Calu3 (cell line): ENCODE data around the gene DRC7. TPM values are rescaled to one million over a fixed set of nuclear protein-coding genes. Genes with fewer than 3 reads are reported as not detected.
A peak's percentile ranks its signal among the peaks of the same experiment; 100 is the strongest.

Source experiments
- BruUV-seq: library from RNA; stranded (reverse); fragments of 400-500 nt; replicated peaks from 2 replicates; lab custom pipeline; 2021; lab: Mats Ljungman, UMichigan
- CTCF ChIA-PET: fragments of 300-600 bp; sonication (Branson Sonifier 250); formaldehyde crosslinking; loops from one replicate; lab custom pipeline; 2022; ENCODE audit warnings: antibody characterized with exemption; lab: Charles Lee
- DNase-seq: peaks from one replicate; pipeline ENCODE4 v3.0.0; 2022
- H3K27ac Mint-ChIP-seq: one replicate; pipeline ENCODE4 v1.8.0; 2022; ENCODE audit warnings: mixed read lengths; ENCODE audit not compliant: unreplicated experiment
- H3K27me3 Mint-ChIP-seq: one replicate; pipeline ENCODE4 v1.8.0; 2022; ENCODE audit warnings: mixed read lengths; ENCODE audit not compliant: unreplicated experiment
- H3K36me3 Mint-ChIP-seq: one replicate; pipeline ENCODE4 v1.8.0; 2022; ENCODE audit warnings: mild to moderate bottlenecking, moderate library complexity, mixed read lengths; ENCODE audit not compliant: insufficient read depth, unreplicated experiment
- H3K4me1 Mint-ChIP-seq: one replicate; pipeline ENCODE4 v1.8.0; 2022; ENCODE audit warnings: mild to moderate bottlenecking, low read depth, mixed read lengths; ENCODE audit not compliant: unreplicated experiment
- H3K4me3 Mint-ChIP-seq: one replicate; pipeline ENCODE4 v1.8.0; 2022; ENCODE audit warnings: mild to moderate bottlenecking, low read depth, moderate library complexity, mixed read lengths; ENCODE audit not compliant: unreplicated experiment
- H3K9me3 Mint-ChIP-seq: one replicate; pipeline ENCODE4 v1.8.0; 2022; ENCODE audit warnings: low read depth, mixed read lengths; ENCODE audit not compliant: unreplicated experiment
- CTCF ChIP-seq: fragments of 200-600 bp; IDR thresholded peaks from one replicate; pipeline ENCODE4 v1.8.0; 2022; ENCODE audit warnings: antibody characterized with exemption; ENCODE audit not compliant: unreplicated experiment
- intact Hi-C: fragments of 100-400 bp; cut with micrococcal nuclease; formaldehyde crosslinking; loops from one replicate; pipeline ENCODE4 v1.10.0; 2022; ENCODE audit not compliant: unreplicated experiment
- total RNA-seq: library from RNA; stranded (reverse); gene quantifications from 2 replicates; pipeline ENCODE4 v1.2.3, GENCODE V29; 2022

DRC7 gene
- total RNA-seq, 1 experiment from 2014 or later: not detected

- Mint-ChIP-seq H3K9me3 (no peaks in the 10 kb centered on the region), H3K27ac (peak overlapping the region; percentile 6), H3K4me3 (no peak overlapping the region), H3K27me3 (peaks cover 54% of the 10 kb centered on the region), H3K36me3 (no peaks in the 10 kb centered on the region), H3K4me1 (peaks cover 9% of the 10 kb centered on the region)
- BruUV-seq: no TSS peak
- intact Hi-C loops: no loop called here
- CTCF ChIA-PET: interaction anchor here (0.5 to 0.8 kb wide), 2 partner anchors 10 to 121 kb away, joined by 4 to 5 read pairs; partner anchors contain the start of gene DRC7
- TF ChIP-seq CTCF: no peak
- no peak for DNase-seq
Observed at GRCh38 chr16:57704011-57704904, 9.7 kb downstream of the DRC7 start.

- no peak for TF ChIP-seq CTCF
- no peaks in the 10 kb centered on the region for H3K9me3 Mint-ChIP-seq
- no peaks in the 10 kb centered on the region for H3K36me3 Mint-ChIP-seq
- CTCF ChIA-PET: interaction anchor here (0.5 kb wide), 1 partner anchor 11 kb away, joined by 4 read pairs; the partner anchor contains the start of gene DRC7
- no peak overlapping the region for H3K27ac Mint-ChIP-seq
- H3K4me3 Mint-ChIP-seq: no peak overlapping the region
- DNase-seq: no peak
- intact Hi-C loops: no loop called here
- H3K27me3 Mint-ChIP-seq: peaks cover 63% of the 10 kb centered on the region
- no TSS peak for BruUV-seq
- peaks cover 9% of the 10 kb centered on the region for H3K4me1 Mint-ChIP-seq
Observed at GRCh38 chr16:57704905-57705852, 10.6 kb downstream of the DRC7 start.

GRCh38 chr16:57706717-57707116 is 12.1 kb downstream of the DRC7 start:
- H3K4me3 Mint-ChIP-seq: no peak overlapping the region
- intact Hi-C loops: no loop called here
- H3K36me3 Mint-ChIP-seq: no peaks in the 10 kb centered on the region
- H3K9me3 Mint-ChIP-seq: no peaks in the 10 kb centered on the region
- BruUV-seq: no TSS peak
- no peak for TF ChIP-seq CTCF
- H3K27ac Mint-ChIP-seq: no peak overlapping the region
- H3K27me3 Mint-ChIP-seq: peaks cover 78% of the 10 kb centered on the region
- peaks cover 9% of the 10 kb centered on the region for H3K4me1 Mint-ChIP-seq
- CTCF ChIA-PET: interaction anchor here (0.8 kb wide), 1 partner anchor 21 kb away, joined by 3 read pairs; no protein-coding TSS in a partner anchor
- DNase-seq: no peak

- H3K4me3 Mint-ChIP-seq: no peak overlapping the region
- H3K27me3 Mint-ChIP-seq: peaks cover 84% of the 10 kb centered on the region
- no peak for DNase-seq
- H3K36me3 Mint-ChIP-seq: no peaks in the 10 kb centered on the region
- no peak overlapping the region for H3K27ac Mint-ChIP-seq
- CTCF ChIA-PET: interaction anchor here (0.8 kb wide), 1 partner anchor 22 kb away, joined by 3 read pairs; no protein-coding TSS in a partner anchor
- TF ChIP-seq CTCF: no peak
- BruUV-seq: no TSS peak
- H3K4me1 Mint-ChIP-seq: peaks cover 9% of the 10 kb centered on the region
- H3K9me3 Mint-ChIP-seq: no peaks in the 10 kb centered on the region
- intact Hi-C loops: no loop called here
Observed at GRCh38 chr16:57707331-57707730, 12.7 kb downstream of the DRC7 start.
